ENCODE data around the gene STXBP2.
"Not testable (repeated sequence)": the region's sequence is repeated elsewhere in the genome, so short reads cannot be mapped to it uniquely, and the experiment has no call there.

Gene STXBP2

DNA sequence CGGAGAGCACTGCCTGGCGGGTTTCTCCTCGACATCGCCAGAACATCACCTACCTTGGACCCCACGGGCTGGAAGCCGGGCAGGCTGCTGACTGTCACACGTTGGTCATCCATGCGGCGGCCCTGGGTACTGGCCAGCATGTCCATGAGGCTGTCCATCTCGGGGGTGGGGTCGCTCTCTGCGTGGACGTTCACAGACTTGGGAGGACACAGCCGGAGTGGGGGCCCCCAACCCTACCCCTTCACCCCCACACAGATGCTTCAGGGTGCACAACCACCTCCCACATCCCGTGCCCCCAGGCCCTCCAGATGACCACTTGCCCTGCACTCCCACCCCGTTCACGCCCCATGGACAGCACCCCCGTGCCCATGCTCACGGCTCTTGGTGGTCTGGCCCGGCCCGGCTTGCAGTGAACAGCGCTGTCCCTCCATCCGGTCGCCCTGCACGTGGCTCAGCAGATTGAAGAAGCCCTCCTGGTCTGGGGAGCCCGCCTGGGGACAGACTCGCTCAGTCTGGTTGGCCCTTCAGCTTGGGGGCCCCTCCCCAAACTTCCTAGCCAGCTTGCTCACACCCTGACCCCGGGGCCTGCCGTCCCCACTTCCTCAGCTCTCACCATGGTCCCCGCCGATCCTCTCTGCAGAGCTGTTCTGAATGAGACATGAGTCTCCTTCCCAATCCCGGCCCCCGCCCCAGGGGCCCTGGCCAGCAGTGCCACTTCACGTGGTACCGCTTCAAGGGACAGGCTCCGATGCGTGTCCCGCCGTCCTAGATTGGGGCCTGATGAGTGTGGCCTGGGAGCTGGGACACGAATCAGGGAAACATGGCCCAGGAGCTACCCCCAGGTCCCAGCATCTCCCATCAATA is 4.3 kb upstream of the STXBP2 start:
- no peak for DNase-seq (ENCODE audit: low read depth in 2 of 2)

DNA sequence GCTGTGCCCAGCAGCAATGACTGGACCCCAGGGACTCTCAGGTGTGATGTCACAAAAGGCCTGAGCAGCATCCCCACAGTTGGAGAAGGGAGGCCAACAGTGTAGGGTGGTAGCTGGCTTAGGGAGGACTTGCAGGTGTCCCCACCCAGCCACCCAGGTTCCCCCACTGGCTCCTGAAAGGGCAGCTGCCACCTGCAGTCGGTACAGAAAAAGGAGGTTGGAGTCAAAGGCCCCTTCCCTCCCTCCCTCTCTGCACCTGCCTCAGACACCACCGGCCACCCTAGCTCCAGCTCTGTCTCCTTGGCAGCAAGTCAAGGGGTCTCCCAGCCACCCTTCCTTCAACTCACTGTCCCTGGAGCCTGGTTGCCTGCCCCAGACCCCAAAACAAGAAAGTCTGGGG is 3.2 kb upstream of the STXBP2 start, which contains the start of gene PCP2:
PCP2 (minus strand) TSS at position 22 of the 400 bp plus-strand sequence. CDS start 262 bp downstream, outside the sequence.
- DNase-seq (ENCODE audit: low read depth in 2 of 2), result no peak

DNA sequence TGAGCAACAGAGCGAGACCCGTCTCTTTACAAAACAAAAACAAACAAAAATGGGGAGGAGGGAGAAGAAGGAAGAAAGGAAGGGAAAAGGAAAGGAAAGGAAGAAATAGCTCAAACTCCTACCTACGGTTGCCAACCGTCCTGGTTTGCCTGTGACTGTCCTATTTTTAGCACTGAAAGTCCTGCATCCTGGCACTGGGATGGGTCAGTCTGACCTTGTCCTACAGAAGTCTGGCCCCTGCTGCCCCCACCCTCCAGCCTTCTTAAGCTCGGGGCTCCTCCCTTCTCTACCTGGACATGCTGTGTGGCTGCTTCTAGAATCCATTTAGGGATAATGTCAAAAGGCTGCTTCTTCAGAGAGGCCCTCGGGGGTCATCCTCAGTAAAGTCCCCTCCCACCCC is 1.2 kb upstream of the STXBP2 start:
- DNase-seq (ENCODE audit: low read depth in 2 of 2), result no peak

GRCh38 chr19:7636317-7636690 is 606 bp upstream of the STXBP2 start:
- no peak for DNase-seq (ENCODE audit: low read depth in 2 of 2)

- DNase-seq (ENCODE audit: low read depth in 2 of 2), result no peak
Measured at GRCh38 chr19:7637374-7638256, 705 bp downstream of the STXBP2 start.

DNA sequence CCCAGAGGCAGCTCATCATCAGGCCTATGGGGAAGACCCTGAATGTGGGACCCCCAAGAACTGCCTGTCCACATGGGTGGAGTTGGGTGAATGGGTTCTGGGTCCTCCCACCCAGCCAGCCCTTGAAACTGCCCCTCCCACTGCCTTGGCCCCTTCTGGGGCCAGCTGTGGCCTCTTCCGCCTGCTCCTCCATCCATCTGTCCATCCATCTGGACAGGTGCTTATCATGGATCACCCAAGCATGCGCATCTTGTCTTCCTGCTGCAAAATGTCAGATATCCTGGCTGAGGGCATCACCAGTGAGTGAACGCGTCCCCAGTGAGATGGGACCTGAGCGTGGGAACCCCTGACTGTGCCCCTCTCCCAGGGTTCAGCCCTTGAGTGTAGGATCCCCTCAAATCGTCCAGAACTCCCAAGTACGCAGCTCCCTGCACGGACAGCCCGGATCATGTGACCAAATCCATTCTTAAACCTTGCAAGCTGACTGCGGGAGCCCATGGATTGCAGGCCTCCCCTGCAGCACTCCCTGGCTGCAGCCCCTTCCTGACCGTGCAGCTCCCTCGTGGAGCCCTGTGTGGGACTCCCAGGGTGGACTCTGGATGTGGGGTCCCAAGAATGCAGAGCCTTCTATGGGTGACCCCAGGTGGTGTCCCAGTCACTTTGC is 2.0 kb downstream of the STXBP2 start:
- DNase-seq (ENCODE audit: low read depth in 2 of 2), result no peak

- no peak for DNase-seq (ENCODE audit: low read depth in 2 of 2)
Measured at GRCh38 chr19:7639863-7640348, 3.0 kb downstream of the STXBP2 start.

DNA sequence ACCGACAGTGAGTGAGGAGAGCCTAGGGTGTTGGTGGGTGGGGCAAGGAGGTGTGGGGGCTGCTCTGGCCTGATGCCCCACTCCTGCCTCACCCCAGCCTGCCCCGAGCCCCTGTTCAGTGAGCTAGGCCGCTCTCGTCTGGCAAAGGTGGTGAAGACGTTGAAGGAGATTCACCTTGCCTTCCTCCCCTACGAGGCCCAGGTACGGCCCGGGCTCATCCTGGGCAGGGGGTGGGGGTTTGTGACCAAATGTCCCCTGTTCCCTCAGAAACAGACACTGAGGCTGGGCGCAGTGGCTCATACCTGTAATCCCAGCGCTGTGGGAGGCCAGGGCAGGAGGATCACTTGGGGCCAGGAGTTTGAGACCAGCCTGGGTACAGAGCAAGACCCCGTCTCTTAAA is 3.9 kb downstream of the STXBP2 start:
- no peak for DNase-seq (ENCODE audit: low read depth in 2 of 2)

- DNase-seq (ENCODE audit: low read depth in 2 of 2), result no peak
Measured at GRCh38 chr19:7641290-7642276, 4.7 kb downstream of the STXBP2 start.

- DNase-seq (ENCODE audit: low read depth in 2 of 2), result no peak
Measured at GRCh38 chr19:7642295-7643030, 5.6 kb downstream of the STXBP2 start.

GRCh38 chr19:7643031-7643415 is 6.1 kb downstream of the STXBP2 start:
- DNase-seq (ENCODE audit: low read depth in 2 of 2), result no peak

DNA sequence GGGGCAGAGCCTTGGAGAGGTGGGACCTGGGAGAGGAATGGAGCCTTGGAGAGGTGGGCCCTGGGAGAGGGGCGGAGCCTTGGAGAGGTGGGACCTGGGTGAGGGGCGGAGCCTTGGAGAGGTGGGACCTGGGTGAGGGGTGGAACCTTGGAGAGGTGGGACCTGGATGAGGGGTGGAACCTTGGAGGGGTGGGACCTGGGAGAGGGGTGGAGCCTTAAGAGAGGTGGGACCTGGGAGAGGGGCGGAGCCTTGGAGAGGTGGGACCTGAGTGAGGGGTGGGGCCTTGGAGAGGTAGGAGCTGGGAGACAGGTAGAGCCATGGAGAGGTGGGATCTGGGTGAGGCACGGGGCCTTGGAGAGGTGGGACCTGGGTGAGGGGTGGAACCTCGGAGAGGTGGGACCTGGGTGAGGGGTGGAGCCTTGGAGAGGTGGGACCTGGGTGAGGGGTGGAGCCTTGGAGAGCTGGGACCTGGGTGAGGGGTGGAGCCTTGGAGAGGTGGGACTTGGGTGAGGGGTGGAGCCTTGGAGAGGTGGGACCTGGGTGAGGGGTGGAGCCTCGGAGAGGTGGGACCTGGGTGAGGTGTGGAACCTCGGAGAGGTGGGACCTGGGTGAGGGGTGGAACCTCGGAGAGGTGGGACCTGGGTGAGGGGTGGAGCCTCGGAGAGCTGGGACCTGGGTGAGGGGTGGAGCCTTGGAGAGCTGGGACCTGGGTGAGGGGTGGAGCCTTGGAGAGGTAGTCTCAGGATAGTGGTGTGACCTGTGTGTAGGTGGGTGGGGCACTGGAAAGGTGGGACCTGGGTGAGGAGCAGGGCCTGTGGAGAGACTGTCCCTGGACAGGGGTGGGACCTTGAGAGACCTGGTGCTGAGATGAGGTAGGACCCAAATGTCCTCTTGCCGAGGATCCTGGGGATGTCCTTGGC is 7.0 kb downstream of the STXBP2 start:
- not testable (repeated sequence) for DNase-seq (ENCODE audit: low read depth in 2 of 2)

DNA sequence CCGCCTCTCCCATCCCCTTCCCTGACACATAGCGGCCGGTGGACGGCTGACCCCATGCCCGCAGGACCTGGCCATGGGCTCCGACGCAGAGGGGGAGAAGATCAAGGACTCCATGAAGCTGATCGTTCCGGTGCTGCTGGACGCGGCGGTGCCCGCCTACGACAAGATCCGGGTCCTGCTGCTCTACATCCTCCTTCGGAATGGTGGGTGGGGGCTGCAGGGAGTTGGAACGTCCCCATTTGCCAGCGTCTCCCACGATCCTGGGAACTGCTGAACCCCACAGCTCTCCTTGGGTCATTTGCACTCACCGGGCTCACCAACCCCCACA is 7.6 kb downstream of the STXBP2 start:
- no peak for DNase-seq (ENCODE audit: low read depth in 2 of 2)

GRCh38 chr19:7645163-7645562 is 8.3 kb downstream of the STXBP2 start:
- DNase-seq (ENCODE audit: low read depth in 2 of 2), result no peak

DNA sequence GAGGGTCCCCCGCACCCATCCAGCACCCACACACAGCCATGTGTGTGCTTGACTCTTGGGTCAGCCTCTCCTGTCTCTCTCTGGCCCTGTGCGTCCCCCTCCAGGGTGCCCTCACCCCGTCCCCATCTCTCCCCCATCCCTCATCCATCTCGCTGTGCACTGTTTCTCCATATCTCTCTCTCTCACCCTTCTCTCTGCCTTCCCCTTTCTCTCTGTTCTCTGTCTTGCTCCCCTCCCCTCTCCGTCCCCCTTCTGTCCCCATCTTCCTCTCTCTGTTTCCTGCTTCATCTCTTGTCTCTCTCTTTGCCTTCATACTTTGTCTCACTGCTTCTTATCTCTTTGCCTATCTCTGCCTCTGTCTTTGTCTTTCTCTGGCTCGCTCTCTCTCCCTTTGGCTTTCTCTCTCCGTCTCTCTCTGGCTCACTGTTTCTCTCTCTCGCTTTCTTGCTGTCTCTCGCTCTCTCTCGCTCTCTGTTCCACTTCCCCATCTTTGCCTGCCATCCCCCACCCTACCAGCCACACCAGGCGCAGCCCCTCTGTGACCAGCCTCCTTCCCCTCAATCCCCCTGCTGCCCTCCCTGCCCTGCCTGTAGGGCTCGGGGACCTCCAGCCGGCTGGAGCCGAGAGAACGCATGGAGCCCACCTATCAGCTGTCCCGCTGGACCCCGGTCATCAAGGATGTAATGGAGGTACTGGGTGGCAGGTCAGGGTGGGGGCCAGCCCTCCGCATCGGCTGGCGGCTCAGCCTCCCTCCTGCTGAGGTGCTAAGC is 8.9 kb downstream of the STXBP2 start:
- no peak for DNase-seq (ENCODE audit: low read depth in 2 of 2)

DNA sequence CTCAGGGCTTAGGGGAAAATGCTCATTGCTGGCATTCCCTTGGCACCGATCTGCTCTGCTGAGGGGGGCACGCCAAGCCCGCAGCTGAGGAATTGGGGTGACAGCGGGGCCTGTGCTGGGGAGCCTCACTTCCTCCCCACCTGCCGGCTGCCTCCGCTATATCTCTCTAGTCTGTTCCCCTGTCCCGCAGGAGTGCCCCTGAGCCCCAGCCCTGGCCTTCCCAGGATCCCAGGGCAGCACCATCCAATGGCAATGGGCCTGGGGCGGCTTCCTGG is 9.5 kb downstream of the STXBP2 start:
- no peak for DNase-seq (ENCODE audit: low read depth in 2 of 2)

DNA sequence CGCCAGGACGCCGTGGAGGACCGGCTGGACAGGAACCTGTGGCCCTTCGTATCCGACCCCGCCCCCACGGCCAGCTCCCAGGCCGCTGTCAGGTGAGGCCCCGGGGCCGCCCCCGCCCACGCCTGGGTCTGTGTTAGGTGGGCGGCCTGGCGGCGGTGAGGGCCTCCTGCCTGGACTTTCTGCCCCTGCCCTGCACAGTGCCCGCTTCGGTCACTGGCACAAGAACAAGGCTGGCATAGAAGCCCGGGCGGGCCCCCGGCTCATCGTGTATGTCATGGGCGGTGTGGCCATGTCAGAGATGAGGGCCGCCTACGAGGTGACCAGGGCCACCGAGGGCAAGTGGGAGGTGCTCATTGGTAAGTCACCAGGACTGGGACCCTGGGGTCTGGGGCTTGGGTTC is 10.2 kb downstream of the STXBP2 start:
- DNase-seq (ENCODE audit: low read depth in 2 of 2), result no peak

DNA sequence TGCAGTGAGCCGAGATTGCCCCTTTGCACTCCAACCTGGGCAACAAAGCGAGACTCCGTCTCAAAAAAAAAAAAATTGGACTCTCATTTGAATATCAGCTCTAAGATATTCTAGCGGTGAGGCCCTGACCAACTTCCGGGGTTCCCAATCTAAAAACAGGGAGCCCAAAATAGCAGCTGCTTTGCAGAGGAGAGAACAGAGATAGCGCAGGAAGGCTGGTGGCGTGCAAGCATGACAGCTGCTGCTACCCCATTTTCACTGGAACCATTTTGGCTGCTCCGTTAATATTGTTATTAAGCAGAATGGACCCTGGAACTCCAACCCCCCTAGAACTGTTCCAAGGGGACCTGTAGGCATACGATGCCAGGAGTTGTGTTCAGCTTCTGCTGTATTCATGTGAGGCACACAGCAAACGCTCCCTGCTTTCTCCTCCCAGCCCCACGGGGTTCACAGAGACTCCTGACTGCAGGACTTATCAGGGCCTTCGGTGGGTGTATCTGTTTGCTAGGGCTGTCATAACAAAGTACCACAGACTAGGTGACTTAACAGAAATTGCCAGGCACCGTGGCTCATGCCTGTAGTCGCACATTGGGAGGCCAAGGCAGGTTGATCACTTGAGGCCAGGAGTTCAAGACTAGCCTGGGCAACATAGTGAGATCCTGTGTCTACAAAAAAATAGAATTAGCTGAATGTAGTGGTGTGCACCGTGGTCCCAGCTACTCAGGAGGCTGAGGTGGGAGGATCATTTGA is 11.5 kb downstream of the STXBP2 start:
- DNase-seq (ENCODE audit: low read depth in 2 of 2), result no peak

Measured in activated CD4-positive, alpha-beta T cell treated with anti-CD3 and anti-CD28 coated beads for 24 hours (primary cell).